ENCODE data around the gene PARM1.

DNA sequence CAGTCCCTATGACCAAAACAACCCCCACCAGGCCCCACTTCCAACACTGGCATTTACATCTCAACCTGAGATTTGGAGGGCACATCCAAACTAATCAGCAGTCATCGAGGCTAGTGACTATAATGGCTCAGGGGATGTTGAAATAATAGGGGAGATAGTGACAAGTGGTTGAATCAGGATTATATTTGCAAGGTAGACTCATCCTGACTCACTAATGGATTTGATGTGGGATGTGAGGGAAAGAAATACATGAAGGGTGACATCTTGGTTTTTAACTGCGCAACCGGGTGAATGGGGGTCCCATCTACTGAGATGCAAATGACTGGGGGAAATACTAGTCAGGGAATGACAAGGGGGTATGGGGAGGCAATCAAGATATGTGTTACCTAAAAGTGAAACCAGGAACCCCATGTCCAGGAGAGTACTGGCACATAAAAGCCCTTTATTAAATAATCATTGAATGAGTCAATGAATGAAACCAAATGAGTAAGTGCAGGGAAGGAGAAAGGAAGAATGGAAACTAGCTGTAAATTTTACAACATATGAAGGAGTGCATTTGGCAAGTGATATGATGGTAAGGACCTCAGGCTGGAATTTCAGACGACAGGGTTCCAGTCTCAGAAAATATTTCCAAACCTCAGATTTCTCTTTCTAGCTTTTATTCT is 78.3 kb downstream of the PARM1 start:
- TF ChIP-seq EZH2 (IDR thresholded peaks at IDR 0.05; ENCODE audit: insufficient read depth, poor library complexity, severe bottlenecking) (no peak), EZH2phosphoT487 (IDR thresholded peaks at IDR 0.05; ENCODE audit: insufficient read depth, low read depth) (no peak)
